Measurements from ENCODE around the gene CEP68. TPM values are rescaled to one million over a fixed set of nuclear protein-coding genes. Genes with fewer than 3 reads are reported as not detected.
"Not testable (repeated sequence)": the region's sequence is repeated elsewhere in the genome, so short reads cannot be mapped to it uniquely, and the experiment has no call there.

CEP68 gene, protein sequence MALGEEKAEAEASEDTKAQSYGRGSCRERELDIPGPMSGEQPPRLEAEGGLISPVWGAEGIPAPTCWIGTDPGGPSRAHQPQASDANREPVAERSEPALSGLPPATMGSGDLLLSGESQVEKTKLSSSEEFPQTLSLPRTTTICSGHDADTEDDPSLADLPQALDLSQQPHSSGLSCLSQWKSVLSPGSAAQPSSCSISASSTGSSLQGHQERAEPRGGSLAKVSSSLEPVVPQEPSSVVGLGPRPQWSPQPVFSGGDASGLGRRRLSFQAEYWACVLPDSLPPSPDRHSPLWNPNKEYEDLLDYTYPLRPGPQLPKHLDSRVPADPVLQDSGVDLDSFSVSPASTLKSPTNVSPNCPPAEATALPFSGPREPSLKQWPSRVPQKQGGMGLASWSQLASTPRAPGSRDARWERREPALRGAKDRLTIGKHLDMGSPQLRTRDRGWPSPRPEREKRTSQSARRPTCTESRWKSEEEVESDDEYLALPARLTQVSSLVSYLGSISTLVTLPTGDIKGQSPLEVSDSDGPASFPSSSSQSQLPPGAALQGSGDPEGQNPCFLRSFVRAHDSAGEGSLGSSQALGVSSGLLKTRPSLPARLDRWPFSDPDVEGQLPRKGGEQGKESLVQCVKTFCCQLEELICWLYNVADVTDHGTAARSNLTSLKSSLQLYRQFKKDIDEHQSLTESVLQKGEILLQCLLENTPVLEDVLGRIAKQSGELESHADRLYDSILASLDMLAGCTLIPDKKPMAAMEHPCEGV
- polyA plus RNA-seq (2014; cell fraction: cytosol; rRNA removed) = 14.8 and 19.1 TPM in 2 replicates
- 9.3 and 11.1 TPM in 2 replicates for polyA plus RNA-seq (2014; cell fraction: nucleus; rRNA removed)

DNA sequence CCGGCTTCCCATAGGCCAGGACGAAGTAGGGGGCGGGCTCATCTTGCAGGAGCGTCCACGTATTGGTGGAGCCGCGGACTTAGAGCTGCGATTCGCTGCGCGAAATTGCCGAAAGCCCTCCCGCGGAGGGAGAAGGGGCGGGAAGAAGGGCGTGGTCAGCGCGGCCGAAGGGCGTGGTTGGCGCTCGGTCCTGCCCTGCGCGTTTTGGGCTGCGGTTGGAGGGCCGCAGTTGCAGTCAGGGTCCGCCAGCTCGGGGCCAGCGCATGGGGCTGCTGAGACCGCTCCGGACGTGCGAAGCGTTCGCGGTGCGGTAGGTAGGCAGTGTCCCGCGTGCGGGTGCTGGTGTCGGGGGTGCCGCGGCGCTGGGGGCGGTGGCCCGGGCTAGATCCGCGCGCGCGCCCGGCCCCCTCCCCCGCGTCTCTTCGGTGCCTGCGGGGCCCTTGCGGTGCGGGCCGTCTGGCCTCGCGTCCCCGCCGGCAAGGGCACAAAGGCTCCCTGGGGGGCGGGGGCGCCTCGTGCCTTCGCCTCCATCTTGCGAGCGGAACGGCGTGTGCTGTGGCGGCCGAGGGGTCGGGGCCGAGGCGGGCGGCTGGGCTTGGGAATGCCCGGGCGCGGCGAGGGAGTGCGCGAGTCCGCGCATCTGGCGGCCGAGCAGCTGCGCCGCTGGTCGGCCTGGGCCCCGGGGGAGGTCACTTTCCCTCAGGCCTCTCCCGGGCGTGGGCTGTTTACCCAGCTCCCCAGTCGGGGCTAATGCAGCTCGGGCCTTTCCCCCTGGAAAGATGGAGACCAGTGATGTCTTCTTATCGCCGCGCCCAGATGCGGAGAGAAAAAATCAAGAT, at the start of gene CEP68:
CEP68 (plus strand) TSS at position 202 of the 839 bp plus-strand sequence. CDS start 13,029 bp downstream, outside the sequence.
- DNase-seq (ENCODE audit: low spot score) = peak; percentile 98

DNA sequence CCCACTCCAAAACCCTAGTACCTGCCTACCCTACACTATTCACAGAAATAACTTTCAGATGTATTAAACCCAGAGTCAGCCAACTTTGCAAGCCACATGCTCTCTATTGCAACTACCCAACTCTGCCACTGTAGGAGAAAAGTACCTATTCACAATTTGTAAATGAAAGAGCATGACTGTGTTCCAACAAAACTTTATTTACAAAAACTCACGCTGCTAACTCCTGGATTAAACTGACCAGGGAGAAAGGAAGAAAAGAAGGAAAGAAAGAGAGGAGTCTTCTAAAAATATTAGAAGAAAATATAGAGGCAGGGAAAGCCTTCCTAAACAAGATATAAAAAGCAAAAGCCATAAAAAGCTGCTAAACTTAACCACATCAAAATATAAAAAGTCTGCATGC, 42.4 kb upstream of the CEP68 start:
- no peak for DNase-seq (ENCODE audit: low spot score)

DNA sequence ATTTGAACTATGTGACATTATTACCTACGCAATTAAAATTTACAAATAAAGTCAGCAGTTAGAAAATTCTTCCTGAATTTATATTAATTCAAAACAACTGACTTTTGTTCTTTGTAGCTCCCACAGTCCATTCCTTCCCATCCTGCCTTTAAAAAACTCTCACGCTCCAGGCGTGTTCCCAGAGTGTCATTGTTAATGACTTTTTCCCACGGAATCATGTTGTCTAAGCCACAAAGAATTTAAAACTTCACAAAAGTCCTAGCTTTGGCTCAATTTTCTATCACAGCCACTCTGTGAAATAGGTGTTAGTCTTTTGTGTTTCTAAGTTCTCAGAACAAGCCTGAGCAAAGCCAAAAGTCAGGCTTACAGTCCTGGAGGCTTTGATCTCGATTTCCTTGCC, 40.5 kb upstream of the CEP68 start:
- no peak for DNase-seq (ENCODE audit: low spot score)

DNA sequence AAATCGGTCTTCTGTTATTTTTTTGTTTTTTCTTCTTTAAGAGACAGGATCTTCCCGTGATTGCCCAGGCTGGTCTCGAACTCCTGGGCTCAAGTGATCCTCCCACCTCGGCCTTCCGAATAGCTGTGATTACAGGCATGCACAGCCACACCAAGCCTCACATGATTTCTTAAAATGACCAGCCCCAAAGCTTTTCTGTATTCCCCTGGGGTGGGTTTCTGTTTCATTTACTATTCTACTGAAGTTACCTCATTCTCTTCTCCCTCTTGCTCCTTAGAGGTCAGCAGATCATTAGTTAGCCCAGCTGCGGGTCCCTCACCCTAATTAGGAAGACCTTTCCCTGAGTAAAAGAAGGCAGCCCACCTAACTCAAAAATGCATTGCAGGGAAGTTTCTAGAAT, 39.4 kb upstream of the CEP68 start:
- no peak for DNase-seq (ENCODE audit: low spot score)

DNA sequence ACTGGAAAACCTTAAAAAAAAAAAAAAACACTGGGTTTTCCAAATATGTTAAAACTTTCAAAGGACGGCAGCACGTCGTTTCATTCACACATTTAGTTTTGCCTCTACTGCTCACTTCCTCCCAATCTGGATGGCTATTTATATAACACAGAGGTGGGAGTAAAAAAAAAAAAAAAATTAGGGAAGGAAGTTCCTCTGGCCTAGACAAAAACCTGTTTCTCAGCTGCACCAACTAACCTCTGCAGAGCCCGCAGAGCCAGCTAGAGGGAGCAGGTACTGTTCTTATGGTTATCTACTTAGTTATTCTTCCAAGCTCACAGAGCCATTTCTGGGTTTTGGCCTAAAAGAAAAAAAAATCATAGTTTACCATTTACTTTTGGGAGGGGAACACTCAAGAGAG, 38.9 kb upstream of the CEP68 start:
- no peak for DNase-seq (ENCODE audit: low spot score)

DNA sequence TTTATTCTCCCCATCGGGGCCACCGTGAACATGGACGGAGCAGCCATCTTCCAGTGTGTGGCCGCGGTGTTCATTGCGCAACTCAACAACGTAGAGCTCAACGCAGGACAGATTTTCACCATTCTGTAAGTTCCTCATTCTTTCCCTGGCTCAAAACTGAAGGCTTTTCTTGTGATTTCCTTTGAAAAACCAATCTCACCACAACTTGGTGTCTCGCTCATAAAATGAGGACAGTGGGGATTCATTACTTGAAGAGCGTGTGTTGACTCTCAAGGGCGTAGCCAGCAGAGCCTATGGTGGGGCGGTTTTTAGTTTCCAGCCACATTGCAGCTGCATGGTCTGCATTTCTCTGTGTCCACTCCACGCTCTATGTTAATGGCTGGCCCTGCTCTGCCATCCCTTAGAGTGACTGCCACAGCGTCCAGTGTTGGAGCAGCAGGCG, 38.1 kb upstream of the CEP68 start:
- DNase-seq (ENCODE audit: low spot score) = no peak

DNA sequence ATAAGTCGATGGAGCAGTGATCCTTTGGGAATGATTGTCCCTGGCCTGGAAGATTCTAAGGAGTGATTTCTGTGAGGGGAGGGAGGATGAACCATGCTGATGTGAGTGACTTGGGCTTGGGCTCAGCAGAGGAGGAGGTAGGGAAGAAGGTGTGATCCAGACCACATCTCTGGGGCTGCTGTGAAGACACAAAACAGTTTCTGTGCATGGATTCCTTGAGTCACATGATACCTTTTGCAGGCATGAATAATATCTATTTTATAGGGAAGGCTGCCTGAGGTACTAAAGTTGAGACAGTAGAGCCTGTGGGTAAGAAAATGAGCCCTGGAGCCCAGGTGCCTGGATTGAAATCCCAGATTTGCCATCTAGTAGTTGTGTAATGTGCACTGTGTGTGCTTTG, 37.2 kb upstream of the CEP68 start:
- DNase-seq (ENCODE audit: low spot score) = no peak

DNA sequence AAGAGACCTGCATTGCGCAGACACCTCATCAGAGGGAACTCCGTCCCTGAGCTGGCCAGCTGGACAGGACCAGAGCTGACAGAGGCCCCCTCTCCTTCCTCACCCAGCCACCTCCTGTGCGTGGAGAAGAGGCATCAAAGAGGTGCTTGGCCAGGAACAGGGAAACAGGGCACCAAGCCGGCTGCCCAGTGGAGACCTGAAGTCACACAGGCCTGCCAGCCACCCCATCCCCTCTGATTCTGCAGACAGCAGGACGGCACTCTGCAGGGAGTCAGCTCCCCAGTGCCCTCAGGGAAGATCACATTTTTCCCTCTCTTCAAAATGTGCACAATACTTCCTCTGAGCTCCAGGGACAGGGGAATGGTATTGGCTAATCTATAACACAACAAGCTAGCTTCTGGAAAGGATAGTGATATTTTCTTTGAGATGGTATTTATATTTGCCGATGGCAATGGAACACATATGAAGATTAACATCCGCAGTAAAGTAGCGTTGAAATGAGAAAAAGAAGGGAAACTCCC, 36.5 kb upstream of the CEP68 start:
- DNase-seq (ENCODE audit: low spot score) = no peak

DNA sequence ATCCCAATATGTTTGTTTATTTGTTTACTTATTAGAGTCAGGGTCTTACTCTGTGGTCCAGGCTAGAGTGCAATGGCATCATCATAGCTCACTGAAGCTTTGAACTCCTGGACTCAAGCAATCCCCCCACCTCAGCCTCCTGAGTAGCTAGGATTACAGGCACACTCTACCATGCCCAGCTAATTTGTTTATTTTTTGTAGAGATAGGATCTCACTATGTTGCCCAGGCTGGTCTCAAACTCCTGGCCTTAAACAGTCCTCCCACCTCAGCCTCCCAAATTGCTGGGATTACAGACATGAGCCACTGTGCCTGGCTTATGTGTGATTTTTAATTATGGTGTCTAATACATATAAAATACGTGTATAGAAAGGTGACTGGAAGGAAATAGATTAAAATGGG, 36.0 kb upstream of the CEP68 start:
- DNase-seq (ENCODE audit: low spot score) = not testable (repeated sequence)

DNA sequence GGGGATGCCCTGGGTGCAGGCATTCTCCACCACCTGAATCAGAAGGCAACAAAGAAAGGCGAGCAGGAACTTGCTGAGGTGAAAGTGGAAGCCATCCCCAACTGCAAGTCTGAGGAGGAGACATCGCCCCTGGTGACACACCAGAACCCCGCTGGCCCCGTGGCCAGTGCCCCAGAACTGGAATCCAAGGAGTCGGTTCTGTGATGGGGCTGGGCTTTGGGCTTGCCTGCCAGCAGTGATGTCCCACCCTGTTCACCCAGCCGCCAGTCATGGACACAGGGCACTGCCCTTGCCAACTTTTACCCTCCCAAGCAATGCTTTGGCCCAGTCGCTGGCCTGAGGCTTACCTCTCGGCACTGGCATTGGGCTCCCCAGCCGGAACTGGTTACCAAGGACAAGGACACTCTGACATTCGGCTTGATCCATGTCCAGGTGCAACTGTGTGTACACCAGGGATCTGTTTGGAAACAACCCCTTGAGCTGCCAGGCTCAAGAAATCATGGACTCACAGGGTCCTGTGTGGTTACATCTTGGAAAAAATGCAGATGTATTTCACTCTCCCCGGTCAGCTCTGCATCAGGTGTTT, 35.2 kb upstream of the CEP68 start:
- no peak for DNase-seq (ENCODE audit: low spot score)

DNA sequence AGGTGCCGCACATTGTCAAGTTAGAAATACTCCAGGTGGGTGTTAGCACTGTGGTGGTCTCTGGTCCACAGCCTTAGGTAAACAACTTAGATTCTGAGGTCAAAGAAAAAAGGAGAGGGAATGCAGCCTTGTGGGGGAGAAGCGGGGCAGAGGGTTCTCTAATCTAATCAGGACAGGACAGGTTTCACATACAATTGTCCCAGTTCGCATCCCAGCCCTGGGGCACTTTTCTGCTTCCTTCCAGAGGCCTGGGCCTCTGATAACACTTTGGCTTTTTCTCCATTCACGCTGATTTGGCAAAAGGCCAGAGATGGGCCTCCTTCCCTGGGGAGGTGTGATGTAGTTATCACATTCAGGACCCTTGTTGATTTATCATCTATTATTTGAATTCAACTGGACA, 34.5 kb upstream of the CEP68 start:
- no peak for DNase-seq (ENCODE audit: low spot score)

DNA sequence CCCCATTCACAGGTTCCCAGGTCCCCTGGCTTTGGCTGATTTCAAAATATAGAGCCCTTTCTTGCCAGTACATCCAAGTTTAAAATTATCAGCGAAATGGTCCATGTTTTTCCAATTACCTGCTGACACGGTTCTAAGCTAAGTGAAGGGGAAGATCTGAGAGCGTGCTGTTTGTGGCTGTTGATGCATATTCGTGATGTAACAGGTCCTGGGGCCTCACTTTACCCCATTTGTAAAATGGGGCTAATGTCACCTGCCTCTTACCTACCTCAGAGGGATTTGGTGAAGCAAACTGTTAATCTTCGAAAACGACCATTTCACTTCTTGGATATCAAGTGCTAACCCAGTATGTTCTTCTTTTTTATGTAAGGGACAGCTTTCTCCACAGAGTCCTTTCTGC, 34.0 kb upstream of the CEP68 start:
- DNase-seq (ENCODE audit: low spot score) = no peak

DNA sequence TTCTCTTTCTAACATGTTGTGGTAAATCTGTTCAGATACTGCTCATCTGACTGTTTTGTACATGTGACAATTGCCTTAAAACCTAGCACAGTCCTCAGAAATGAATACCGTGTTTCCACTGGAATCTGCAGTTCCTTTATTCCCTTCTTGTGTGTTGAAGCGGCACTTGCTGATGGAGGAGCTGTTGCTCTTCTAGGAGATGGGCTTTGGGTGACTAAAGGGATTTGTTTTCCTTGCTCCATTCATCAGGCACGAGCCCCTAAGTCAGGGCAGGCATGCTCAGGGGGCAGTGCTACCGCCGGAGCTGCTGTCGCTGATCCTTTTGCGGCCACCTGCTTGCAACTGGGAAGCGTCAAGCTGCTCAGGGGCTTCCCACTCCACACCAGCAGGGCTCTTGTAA, 32.5 kb upstream of the CEP68 start:
- DNase-seq (ENCODE audit: low spot score) = no peak

DNA sequence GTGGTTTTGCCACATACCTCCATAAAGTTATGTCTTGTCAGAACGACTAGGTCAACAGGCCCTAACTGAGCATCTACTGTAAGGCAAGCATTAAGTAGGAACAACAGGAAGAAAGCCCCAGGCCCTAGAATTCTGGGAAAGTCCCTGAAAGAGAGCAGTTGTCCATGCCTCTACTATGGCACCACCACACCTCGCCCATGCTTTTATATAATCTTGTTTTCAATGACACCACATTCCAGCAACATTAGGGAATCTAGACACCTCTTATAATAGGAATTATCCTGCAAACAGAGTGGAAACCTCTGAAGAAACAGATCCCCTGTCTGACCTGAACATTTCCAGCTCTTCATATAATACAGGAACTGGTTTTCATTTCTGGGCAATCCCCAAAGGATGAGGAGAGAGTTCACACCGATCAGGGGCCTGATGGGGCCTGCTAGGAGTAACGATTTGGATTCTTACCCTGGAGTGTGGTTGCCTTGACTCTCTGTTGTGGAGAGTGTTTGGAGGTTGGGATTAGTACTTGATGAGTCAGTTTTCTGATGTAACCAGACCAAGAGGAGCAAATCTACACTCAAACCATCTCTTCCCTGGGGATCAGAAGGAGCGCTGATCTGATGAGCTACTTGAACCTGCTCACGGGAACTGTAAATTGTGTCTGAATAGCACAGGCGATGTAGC, 31.9 kb upstream of the CEP68 start:
- DNase-seq (ENCODE audit: low spot score) = no peak

DNA sequence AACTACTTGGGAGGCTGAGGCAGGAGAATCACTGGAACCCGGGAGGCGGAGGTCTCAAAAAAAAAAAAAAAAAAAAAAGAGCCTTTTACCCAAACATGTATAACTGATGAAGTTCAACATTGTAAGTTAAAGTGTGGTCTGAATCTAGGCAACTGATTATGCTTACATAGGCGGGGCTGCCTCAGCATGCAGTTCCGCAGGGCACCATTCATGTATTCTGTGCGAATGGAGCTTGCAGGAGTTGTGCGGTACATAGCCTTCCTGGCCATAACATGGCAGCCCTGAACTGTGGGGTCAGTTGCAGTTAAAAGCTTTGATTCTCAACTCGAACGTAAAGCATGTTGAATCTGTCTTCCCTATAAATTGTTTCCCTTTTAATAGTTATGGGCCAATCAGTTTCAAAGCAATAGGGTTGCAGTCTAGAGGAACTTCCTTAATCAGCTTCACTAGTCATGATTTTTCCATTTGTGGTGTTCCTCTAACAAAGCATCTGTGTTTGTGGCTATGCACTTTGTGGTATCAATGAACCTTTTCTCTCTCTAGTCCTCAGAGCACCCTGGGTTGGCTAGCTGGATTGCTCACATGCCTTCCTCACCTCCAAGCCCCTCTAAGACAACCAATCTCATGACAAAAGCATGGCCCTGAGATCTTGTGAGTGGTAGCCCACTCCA, 30.6 kb upstream of the CEP68 start:
- no peak for DNase-seq (ENCODE audit: low spot score)

DNA sequence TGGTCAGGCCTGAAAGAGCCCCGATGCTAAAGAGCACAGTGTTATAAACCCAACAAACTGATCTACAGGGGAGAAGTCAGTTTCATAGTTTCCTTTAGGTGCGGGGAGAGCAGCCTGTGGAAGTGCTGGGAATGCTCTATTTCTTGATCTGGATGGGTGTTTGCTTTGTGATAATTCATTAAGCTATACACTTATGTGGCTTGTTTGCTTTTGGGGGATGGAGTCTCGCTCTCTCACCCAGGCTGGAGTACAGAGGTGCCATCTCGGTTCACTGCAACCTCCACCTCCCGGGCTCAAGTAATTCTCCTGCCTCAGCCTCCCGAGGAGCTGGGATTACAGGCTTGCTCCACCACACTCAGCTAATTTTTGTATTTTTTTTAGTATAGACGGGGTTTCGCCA, 30.1 kb upstream of the CEP68 start:
- no peak for DNase-seq (ENCODE audit: low spot score)

DNA sequence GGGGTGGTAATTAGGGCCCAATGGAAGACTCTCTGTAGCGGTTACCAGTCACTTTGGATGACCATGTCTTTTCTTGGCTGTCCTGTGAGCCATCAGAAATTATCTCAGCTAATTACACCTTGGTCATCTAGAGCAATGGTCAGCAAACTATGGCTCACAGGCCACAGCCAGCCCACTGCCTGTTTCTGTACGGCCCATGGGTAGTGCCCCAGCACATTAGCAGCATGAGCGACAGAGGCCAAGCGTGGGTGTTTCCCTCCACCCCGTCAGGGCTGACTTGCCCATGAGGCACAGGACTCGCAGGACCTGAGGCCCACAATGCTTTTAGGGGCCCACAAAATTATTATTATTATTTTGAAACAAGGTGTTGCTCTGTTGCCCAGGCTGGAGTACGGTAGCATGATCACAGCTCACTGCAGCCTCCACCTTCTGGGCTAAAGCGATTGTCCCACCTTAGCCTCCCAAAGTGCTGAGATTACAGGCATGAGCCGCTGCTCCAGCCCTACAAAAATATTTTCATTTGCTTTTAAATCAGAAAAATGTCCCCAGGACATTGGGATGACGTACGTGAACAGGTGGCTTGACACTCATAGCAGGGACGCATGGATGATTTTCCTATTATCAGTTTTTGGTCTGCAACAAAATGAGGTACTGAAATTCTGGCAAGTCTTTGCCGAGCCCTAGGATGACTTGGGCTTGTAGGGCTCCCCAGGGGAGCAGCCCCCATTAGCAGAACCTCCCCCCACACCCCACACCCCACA, 29.3 kb upstream of the CEP68 start:
- no peak for DNase-seq (ENCODE audit: low spot score)

DNA sequence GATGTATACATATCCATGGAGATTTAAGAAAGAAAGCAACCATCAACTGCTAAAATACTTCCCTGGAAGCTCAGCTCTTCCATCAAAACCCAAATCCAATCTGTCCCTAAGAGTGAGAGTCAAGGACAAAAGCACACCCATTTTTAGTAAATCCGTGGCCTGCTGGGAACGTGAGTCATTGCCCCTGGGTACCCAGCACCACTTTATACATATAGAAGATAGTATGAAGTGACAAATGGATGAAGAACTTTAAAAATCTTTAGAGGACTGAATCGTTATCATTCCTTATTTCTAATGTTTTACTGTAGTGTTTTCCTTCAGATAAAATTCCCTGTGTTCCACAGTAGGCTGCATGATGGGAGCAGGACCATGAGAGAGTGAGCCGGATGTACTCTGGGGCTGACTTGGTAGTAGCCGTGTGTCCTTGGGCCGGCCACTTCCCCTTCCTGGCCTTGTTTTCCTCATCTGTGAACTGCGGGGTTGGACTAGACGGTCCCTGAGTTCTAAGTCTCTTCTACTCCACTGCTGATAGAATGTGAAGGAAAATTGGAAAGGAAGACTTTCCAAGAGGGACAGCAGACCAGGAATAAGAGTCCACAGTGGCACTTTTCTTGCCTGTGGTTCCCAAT, 28.5 kb upstream of the CEP68 start:
- DNase-seq (ENCODE audit: low spot score) = no peak
